ENCODE data around the gene MAP2K4.

MAP2K4 gene

GRCh38 chr17:12037970-12038369 is 17.3 kb downstream of the MAP2K4 start:
- DNase-seq (ENCODE audit: low spot score) = no peak

- no peak for DNase-seq (ENCODE audit: low spot score)
These were observed 19.8 kb downstream of the MAP2K4 start for GRCh38 chr17:12040478-12040877.

GRCh38 chr17:12041312-12041711 is 20.6 kb downstream of the MAP2K4 start:
- no peak for DNase-seq (ENCODE audit: low spot score)

- DNase-seq (ENCODE audit: low spot score) = no peak
These were observed 23.0 kb downstream of the MAP2K4 start for GRCh38 chr17:12043702-12044101.

GRCh38 chr17:12046786-12047185 is 26.1 kb downstream of the MAP2K4 start:
- DNase-seq (ENCODE audit: low spot score) = no peak

- DNase-seq (ENCODE audit: low spot score) = no peak
These were observed 27.2 kb downstream of the MAP2K4 start for GRCh38 chr17:12047681-12048376.

- DNase-seq (ENCODE audit: low spot score) = no peak
These were observed 28.3 kb downstream of the MAP2K4 start for GRCh38 chr17:12048843-12049473.

- no peak for DNase-seq (ENCODE audit: low spot score)
These were observed 30.1 kb downstream of the MAP2K4 start for GRCh38 chr17:12050646-12051225.

GRCh38 chr17:12053552-12053951 is 32.9 kb downstream of the MAP2K4 start:
- DNase-seq (ENCODE audit: low spot score) = no peak

- no peak for DNase-seq (ENCODE audit: low spot score)
These were observed 35.2 kb downstream of the MAP2K4 start for GRCh38 chr17:12055889-12056288.

- DNase-seq (ENCODE audit: low spot score) = no peak
These were observed 36.8 kb downstream of the MAP2K4 start for GRCh38 chr17:12057520-12057919.

- no peak for DNase-seq (ENCODE audit: low spot score)
These were observed 37.9 kb downstream of the MAP2K4 start for GRCh38 chr17:12058535-12058934.

GRCh38 chr17:12062249-12062648 is 41.6 kb downstream of the MAP2K4 start:
- DNase-seq (ENCODE audit: low spot score) = no peak

- no peak for DNase-seq (ENCODE audit: low spot score)
These were observed 43.7 kb downstream of the MAP2K4 start for GRCh38 chr17:12064395-12064794.

GRCh38 chr17:12067485-12067884 is 46.8 kb downstream of the MAP2K4 start:
- no peak for DNase-seq (ENCODE audit: low spot score)

GRCh38 chr17:12068946-12069345 is 48.3 kb downstream of the MAP2K4 start:
- no peak for DNase-seq (ENCODE audit: low spot score)

- no peak for DNase-seq (ENCODE audit: low spot score)
These were observed 49.9 kb downstream of the MAP2K4 start for GRCh38 chr17:12070561-12070960.

GRCh38 chr17:12074346-12074745 is 53.7 kb downstream of the MAP2K4 start:
- no peak for DNase-seq (ENCODE audit: low spot score)

- no peak for DNase-seq (ENCODE audit: low spot score)
These were observed 57.1 kb downstream of the MAP2K4 start for GRCh38 chr17:12077773-12078172.

GRCh38 chr17:12078791-12079190 is 58.1 kb downstream of the MAP2K4 start:
- no peak for DNase-seq (ENCODE audit: low spot score)

GRCh38 chr17:12081720-12082119 is 61.0 kb downstream of the MAP2K4 start:
- DNase-seq (ENCODE audit: low spot score) = no peak

GRCh38 chr17:12085076-12085949 is 64.6 kb downstream of the MAP2K4 start:
- DNase-seq (ENCODE audit: low spot score) = no peak

GRCh38 chr17:12088035-12088434 is 67.4 kb downstream of the MAP2K4 start:
- DNase-seq (ENCODE audit: low spot score) = no peak

Measured in left forelimb (tissue), 1 donor.